ENCODE measurements around the gene NPC1.
"Not testable (repeated sequence)": the region's sequence is repeated elsewhere in the genome, so short reads cannot be mapped to it uniquely, and the experiment has no call there.

Gene NPC1

GRCh38 chr18:23586249-23587196 lies at the start of gene NPC1:
NPC1 (minus strand) TSS chr18:23586506; CDS start chr18:23586343, 163 bp downstream.
- peak; percentile 73 to 81 for DNase-seq (ENCODE audit: low read depth in 2 of 2, low spot score in 1 of 2)

GRCh38 chr18:23636071-23636399 lies 49.7 kb upstream of the NPC1 start:
- DNase-seq (ENCODE audit: low read depth in 2 of 2, low spot score in 1 of 2): no peak

GRCh38 chr18:23635283-23636070 lies 49.2 kb upstream of the NPC1 start:
- no peak for DNase-seq (ENCODE audit: low read depth in 2 of 2, low spot score in 1 of 2)

GRCh38 chr18:23634692-23635091 lies 48.4 kb upstream of the NPC1 start:
- no peak for DNase-seq (ENCODE audit: low read depth in 2 of 2, low spot score in 1 of 2)

- no peak for DNase-seq (ENCODE audit: low read depth in 2 of 2, low spot score in 1 of 2)
Observed at GRCh38 chr18:23632615-23633014, 46.3 kb upstream of the NPC1 start.

- DNase-seq (ENCODE audit: low read depth in 2 of 2, low spot score in 1 of 2): no peak
Observed at GRCh38 chr18:23631746-23632145, 45.4 kb upstream of the NPC1 start.

- no peak for DNase-seq (ENCODE audit: low read depth in 2 of 2, low spot score in 1 of 2)
Observed at GRCh38 chr18:23631312-23631711, 45.0 kb upstream of the NPC1 start.

GRCh38 chr18:23629444-23629946 lies 43.2 kb upstream of the NPC1 start:
- DNase-seq (ENCODE audit: low read depth in 2 of 2, low spot score in 1 of 2): no peak

- DNase-seq (ENCODE audit: low read depth in 2 of 2, low spot score in 1 of 2): no peak
Observed at GRCh38 chr18:23627970-23628369, 41.7 kb upstream of the NPC1 start.

- DNase-seq (ENCODE audit: low read depth in 2 of 2, low spot score in 1 of 2): no peak
Observed at GRCh38 chr18:23627321-23627720, 41.0 kb upstream of the NPC1 start.

- no peak for DNase-seq (ENCODE audit: low read depth in 2 of 2, low spot score in 1 of 2)
Observed at GRCh38 chr18:23626451-23627279, 40.4 kb upstream of the NPC1 start.

GRCh38 chr18:23623040-23623439 lies 36.7 kb upstream of the NPC1 start:
- no peak for DNase-seq (ENCODE audit: low read depth in 2 of 2, low spot score in 1 of 2)

GRCh38 chr18:23619388-23619881 lies 33.1 kb upstream of the NPC1 start:
- no peak for DNase-seq (ENCODE audit: low read depth in 2 of 2, low spot score in 1 of 2)

GRCh38 chr18:23618862-23619387 lies 32.6 kb upstream of the NPC1 start:
- no peak for DNase-seq (ENCODE audit: low read depth in 2 of 2, low spot score in 1 of 2)

- DNase-seq (ENCODE audit: low read depth in 2 of 2, low spot score in 1 of 2): no peak
Observed at GRCh38 chr18:23617412-23618014, 31.2 kb upstream of the NPC1 start.

- DNase-seq (ENCODE audit: low read depth in 2 of 2, low spot score in 1 of 2): no peak
Observed at GRCh38 chr18:23616258-23616657, 30.0 kb upstream of the NPC1 start.

GRCh38 chr18:23614891-23615290 lies 28.6 kb upstream of the NPC1 start:
- DNase-seq (ENCODE audit: low read depth in 2 of 2, low spot score in 1 of 2): no peak

GRCh38 chr18:23614413-23614812 lies 28.1 kb upstream of the NPC1 start:
- no peak for DNase-seq (ENCODE audit: low read depth in 2 of 2, low spot score in 1 of 2)

- not testable (repeated sequence) for DNase-seq (ENCODE audit: low read depth in 2 of 2, low spot score in 1 of 2)
Observed at GRCh38 chr18:23613091-23613475, 26.8 kb upstream of the NPC1 start.

- no peak for DNase-seq (ENCODE audit: low read depth in 2 of 2, low spot score in 1 of 2)
Observed at GRCh38 chr18:23612434-23613090, 26.3 kb upstream of the NPC1 start.
